GM19397 (cell line): ENCODE measurements around the gene TRIAP1.
"Not testable (repeated sequence)": the region's sequence is repeated elsewhere in the genome, so short reads cannot be mapped to it uniquely, and the experiment has no call there.

ENCODE experiments used
- ATAC-seq: cut with Tn5 transposase; IDR thresholded peaks from one replicate; pipeline ENCODE4 v1.9.1; 2021; ENCODE audit warnings: mild to moderate bottlenecking, moderate library complexity; ENCODE audit not compliant: unreplicated experiment

The TRIAP1 gene

GRCh38 chr12:120445911-120446843 lies at the start of gene TRIAP1, which contains the start of gene GATC:
Gene TRIAP1 (minus strand): TSS chr12:120446384. CDS start chr12:120446372, 12 bp downstream.
Gene GATC (plus strand): TSS chr12:120446444. CDS start chr12:120446481, 37 bp downstream.
- ATAC-seq, result peak; percentile 94

DNA sequence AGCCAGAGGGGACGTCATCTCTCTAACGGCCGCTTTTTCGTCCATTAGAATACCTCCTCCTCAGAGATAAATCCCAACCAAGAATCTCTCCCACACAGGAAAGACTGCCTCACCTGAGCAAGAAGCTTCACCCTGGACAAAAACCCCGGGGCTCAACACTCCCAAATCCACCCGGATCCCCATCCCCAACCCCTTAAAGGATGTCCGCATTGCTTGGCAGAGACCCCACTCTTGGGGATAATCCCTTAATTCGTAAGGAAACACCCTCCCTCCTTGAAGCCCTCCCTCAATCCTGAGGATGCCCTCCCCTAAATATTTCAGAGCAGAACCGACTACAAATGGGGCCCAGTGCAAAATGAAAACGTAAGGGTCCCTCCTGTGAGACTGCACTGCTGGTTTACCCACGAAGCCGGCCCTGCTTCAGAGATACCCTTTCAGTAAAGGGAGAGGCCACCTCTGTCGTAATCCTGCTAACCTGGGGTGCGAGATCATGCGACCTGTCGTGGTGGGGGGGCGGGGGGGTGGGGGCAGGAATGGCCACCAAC lies 49.1 kb upstream of the TRIAP1 start:
- ATAC-seq, result no peak

DNA sequence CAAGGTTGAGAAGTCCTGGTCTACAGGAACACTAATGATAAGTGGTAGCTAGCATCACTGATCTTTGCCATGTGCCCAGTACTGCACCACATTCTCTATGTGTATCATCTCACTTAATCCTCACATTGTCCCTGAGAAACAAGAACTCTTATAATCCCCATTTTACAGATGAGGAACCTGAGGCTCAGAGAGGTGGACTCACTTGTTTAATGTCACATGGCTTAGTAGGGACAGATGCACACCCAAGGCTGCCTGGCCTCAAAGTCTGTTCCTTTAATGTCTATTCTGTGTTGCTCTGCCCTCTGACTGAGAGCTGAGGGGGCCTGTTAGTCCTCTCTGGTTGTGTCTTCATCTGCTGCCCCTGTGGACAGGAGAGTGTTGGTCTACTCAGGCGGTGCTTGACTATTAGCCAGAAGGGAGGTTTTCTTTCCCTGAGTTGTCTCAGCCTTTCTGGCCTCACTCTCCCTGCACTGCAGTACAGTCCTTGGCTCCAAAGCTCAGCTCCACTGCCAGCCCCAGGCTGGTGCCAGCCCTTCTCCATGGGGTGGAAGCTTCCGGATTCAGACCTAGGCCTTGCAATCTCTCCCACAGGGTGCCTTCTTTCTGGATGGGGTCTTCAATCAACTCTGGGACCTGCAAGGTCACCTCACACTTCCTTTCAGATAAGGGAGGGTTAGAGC lies 44.8 kb upstream of the TRIAP1 start:
- no peak for ATAC-seq

DNA sequence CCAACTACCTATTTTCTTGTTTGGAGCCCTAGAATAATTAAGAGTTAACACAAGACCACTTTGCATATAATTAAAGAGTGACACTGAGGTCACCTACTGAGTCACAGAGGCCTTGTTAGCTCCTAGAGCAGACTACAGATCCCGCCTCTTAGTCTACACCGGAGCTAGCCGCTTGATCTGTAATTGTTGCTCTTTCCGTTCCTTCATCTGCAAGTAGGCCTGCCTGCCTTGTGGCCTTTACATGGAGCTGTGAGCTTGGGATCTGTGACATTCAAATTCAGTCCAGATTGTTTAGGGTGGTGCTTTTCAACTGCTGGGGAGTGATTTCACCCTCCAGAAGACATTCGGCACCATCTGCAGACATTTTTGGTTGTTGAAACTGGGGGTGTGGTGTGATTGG lies 44.1 kb upstream of the TRIAP1 start:
- no peak for ATAC-seq

GRCh38 chr12:120489018-120489417 lies 42.8 kb upstream of the TRIAP1 start:
- ATAC-seq, result no peak

DNA sequence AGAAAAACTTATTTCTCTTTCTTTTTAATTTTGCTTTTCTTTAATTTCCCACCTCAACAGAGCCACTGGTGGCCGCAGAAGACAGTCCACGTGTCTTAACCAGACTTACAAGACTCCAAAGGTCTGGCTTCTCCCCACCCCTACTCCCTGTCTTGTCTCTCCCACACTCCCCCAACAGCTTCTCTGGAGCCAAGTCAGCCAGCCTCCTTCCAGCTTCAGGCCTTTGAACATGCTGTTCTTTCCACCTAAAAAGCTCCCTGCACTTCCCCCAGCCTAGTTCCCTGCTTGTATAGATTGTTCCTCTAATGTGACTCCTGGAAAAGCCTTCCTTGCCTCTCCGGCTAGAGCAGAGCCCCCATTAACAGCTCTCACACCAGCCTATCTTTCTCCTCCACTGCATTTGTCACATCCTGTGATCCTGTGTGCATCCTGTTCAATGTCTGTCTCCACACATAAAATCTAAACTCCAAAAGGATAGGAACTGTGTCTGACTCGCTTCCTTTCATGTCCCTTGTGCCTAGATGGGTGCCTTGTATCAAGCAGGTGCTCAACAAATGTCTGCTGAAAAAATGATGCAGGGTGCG lies 42.0 kb upstream of the TRIAP1 start:
- ATAC-seq, result no peak

- ATAC-seq, result not testable (repeated sequence)
Observed at GRCh38 chr12:120487552-120487951, 41.4 kb upstream of the TRIAP1 start.

- no peak for ATAC-seq
Observed at GRCh38 chr12:120485961-120486881, 40.0 kb upstream of the TRIAP1 start.

DNA sequence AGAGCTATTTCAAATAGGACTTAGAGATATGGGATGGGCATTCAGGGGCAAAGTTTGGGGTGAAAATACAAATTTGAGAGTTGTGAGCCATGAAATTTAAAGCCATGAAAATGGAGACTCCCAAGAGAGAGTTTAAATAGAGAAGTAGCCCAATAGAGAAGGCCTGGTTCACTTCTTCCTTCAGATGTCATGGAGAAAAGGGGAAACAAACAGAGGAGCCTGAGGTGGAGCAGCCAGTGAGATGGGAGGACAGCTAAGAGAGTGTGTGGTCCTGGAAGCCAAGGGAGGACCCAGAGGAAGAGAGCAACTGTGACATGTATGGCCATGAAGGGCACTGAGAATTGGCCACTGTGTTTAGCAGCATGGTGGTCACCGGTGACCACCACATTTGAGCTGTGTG lies 37.4 kb upstream of the TRIAP1 start:
- no peak for ATAC-seq

- ATAC-seq, result no peak
Observed at GRCh38 chr12:120481022-120481767, 35.0 kb upstream of the TRIAP1 start.

GRCh38 chr12:120480211-120480610 lies 34.0 kb upstream of the TRIAP1 start:
- no peak for ATAC-seq

DNA sequence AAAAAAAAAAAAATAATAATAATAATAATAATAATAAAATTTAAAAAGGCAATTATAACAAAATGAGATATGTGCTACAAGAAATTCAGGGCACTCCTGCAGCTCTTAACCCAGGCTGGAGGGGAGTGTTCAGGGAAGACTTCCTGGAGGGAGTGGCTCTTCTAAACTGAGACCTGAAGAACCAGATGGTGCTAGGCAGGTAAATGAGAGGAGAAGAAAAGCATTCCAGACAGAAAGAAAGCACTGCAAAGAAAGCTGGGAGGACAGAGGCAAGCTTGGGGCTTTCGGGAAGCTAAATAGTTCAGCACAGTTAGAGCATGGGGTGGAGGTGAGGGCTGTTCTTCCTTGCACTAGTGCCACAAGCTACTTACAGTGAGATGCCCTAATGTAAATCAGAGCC lies 33.3 kb upstream of the TRIAP1 start:
- no peak for ATAC-seq

DNA sequence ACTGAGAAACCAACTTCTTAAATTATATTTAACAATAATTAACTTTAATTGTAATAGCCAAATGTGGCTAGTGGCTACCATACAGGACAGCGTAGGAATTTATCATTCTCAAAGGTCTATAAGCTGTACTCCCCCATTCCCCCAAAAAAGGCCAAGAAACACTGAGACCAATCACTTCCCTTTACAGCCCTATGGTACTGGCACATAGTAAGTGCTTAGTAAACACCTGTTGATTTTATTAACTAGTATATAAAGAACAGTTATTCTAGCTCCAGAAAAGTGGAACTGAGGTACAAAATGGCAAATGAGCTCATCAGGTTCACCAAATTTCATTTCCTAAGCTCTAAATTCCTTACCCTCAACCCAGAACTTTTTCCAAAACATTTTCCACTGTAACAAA lies 29.5 kb upstream of the TRIAP1 start:
- no peak for ATAC-seq

DNA sequence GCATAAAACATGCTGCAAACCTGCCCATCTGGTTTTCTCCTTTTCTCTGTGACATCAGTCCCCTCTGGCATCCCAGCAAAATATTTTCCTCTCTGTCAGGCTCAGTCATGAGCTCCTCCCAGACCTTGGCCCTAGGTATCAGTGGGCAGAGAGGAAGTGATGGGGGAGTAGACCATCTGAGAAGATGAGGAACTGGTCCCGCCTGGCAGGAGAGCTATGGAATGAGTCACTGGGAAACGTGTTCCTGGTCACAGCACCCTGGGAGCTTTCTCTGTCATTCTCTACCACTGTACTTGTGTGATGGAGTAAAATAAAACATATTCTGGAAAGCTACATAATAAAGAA lies 28.4 kb upstream of the TRIAP1 start:
- no peak for ATAC-seq

GRCh38 chr12:120473807-120474615 lies 27.8 kb upstream of the TRIAP1 start:
- no peak for ATAC-seq

DNA sequence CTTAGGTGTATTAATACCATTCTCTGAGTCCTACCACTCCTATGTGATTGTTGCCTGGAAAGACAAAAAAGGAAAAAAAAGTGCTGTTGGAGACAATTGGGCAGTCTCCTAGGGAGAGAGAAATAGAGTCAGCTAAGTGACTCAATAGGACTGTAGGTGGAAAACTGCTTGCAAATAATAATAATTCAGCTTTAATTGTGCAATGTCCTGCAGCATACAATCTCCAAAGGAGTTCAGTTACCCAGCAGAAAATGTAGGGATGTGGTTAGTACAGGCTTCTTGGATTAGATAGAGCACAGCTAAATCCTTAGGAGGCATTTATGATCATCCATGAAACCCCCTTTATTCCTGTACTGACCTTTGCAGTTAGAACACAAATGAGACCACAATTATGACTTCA lies 26.3 kb upstream of the TRIAP1 start:
- no peak for ATAC-seq

DNA sequence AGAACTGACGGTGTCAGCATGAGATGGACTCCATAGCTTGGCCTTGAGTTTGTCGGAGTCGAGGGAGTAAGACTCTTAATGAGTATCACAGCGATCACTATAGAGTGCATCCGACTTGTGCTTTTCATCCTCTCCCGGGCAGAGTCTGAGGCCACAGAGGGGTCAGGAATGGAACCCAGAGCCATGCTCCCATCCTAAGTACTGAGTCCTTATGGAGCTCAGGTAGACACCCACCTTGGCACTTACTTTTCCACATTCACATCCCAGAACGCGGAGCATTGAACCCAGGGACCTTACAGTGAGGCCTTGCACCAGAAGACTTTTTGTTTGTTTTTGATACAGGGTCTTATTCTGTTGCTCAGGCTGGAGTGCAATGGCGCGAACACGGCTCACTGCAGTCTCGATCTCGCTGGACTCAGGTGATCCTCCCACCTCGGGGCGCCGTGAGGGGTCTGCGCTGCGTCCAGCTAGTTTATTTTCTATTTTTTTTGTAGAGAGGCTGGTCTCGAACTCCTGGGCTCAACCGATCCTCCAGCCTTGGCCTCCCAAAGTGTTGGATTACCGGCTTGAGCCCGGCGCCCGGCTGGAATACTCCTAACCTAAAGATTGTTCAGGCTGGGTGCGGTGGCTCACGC lies 24.1 kb upstream of the TRIAP1 start:
- ATAC-seq, result peak; percentile 24

DNA sequence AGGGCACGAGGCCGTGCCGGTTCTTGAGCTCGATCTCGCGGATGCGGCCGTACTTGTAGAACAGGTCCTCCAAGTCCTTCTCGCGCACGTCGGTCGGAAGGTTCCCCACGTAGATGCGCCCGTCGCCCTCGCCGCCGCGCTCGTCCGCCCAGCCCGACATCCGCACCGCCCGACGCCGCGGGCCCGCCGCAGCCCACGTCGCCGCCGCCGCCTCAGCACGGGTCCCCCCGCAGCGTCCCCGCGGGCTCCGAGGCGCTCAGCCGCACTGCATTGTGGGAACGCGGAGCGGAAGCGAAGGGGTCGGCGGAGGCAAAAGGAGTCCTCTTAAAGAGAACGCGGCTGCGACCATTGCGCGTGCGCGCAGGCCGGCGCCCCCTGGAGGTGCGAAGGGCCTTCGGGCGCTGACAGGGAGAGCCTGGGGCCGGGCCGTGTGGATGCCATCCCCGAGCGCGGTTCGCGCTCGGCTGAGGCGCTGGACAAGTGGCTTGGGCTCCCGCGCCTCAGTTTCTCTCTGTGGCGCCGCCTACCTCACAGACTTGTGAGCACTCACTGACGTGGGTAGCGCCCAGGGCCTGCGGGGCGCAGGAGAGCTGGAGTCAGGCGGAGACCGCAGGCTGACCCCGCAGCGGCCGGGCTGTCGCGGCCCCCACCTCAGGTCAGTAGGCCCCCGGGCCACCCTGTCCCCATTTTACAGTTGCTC lies 23.4 kb upstream of the TRIAP1 start, which contains the start of gene SRSF9:
TSS of gene SRSF9 (minus strand) at position 299 of the 700 bp plus-strand sequence. CDS start at position 160, 139 bp downstream.
- ATAC-seq, result peak; percentile 83
